B cell (primary cell): Measurements from ENCODE around the gene CPNE9. TPM values are rescaled to one million over a fixed set of nuclear protein-coding genes. Genes with fewer than 3 reads are reported as not detected.

Experiments used
- ATAC-seq: fragments of 200-7000 bp; cut with Tn5 transposase; one replicate; pipeline ENCODE4 v1.10.0; 2021; ENCODE audit warnings: low read depth, mild to moderate bottlenecking, moderate number of reproducible peaks, moderate library complexity
- CTCF ChIA-PET: fragments of 350-600 bp; sonication (Branson Sonifier 250); formaldehyde crosslinking; loops from one replicate; lab custom pipeline; 2021; ENCODE audit warnings: antibody characterized with exemption, inconsistent platforms; lab: Charles Lee
- POLR2A ChIA-PET: fragments of 350-600 bp; sonication (Branson Sonifier 250); formaldehyde crosslinking; loops from one replicate; lab custom pipeline; 2021; ENCODE audit warnings: antibody characterized with exemption; lab: Charles Lee
- DNase-seq: peaks from one replicate; pipeline ENCODE4 v3.0.0; 2013
- H2AFZ ChIP-seq: 2 replicates; pipeline ENCODE4 v1.6.1; 2012; ENCODE audit warnings: mild to moderate bottlenecking, low read depth, low read length; ENCODE audit not compliant: insufficient read depth, poor library complexity, severe bottlenecking
- H3K27ac ChIP-seq, 2 donors: 1 replicate in 1 of 2; 2 replicates in 1 of 2; pipeline ENCODE4 v1.5.1; 2012 to 2013; ENCODE audit warnings: low read length in 2 of 2, mild to moderate bottlenecking in 2 of 2, moderate library complexity in 1 of 2
- H3K27me3 ChIP-seq, 4 experiments: fragments of 200-600 bp in 1 of 4; sonication (generic) in 1 of 4; replicated peaks in 1 of 4; 1 replicate in 2 of 4; 2 replicates in 2 of 4; pipeline versions ENCODE4 v1.6.1 to v1.7.0; 2013 to 2016; ENCODE audit warnings: low read length in 3 of 4, mild to moderate bottlenecking in 2 of 4, mixed read lengths in 1 of 4, moderate library complexity in 1 of 4; ENCODE audit not compliant: insufficient read depth in 4 of 4, control insufficient read depth in 3 of 4; ENCODE audit errors: control extremely low read depth in 1 of 4
- H3K36me3 ChIP-seq, 2 experiments: replicated peaks in 1 of 2; 1 replicate in 1 of 2; 2 replicates in 1 of 2; pipeline versions ENCODE4 v1.6.1 to v1.7.1; 2013; ENCODE audit warnings: low read length in 1 of 2; ENCODE audit not compliant: insufficient read depth in 2 of 2, control insufficient read depth in 1 of 2; ENCODE audit errors: control extremely low read depth in 1 of 2, extremely low read depth in 1 of 2
- H3K4me1 ChIP-seq, 2 donors: fragments of 200-600 bp in 1 of 2; sonication (generic) in 1 of 2; 1 replicate in 1 of 2; 2 replicates in 1 of 2; pipeline versions ENCODE4 v1.5.1 to v1.6.1; 2013 to 2017; ENCODE audit warnings: low read length in 2 of 2; ENCODE audit not compliant: control insufficient read depth in 2 of 2, insufficient read depth in 2 of 2
- H3K4me2 ChIP-seq: replicated peaks from 2 replicates; pipeline ENCODE3; 2012; ENCODE audit warnings: mild to moderate bottlenecking, low read depth, low read length; ENCODE audit not compliant: poor library complexity, severe bottlenecking
- H3K4me3 ChIP-seq, 5 experiments: fragments of 200-600 bp in 1 of 5; sonication (generic) in 1 of 5; 1 replicate in 3 of 5; 2 replicates in 2 of 5; pipeline versions ENCODE4 v1.5.1 to v1.7.0; 2011 to 2016; ENCODE audit warnings: low read length in 4 of 5, mild to moderate bottlenecking in 4 of 5, low read depth in 2 of 5, control low read depth in 1 of 5, moderate library complexity in 1 of 5; ENCODE audit not compliant: insufficient read depth in 1 of 5; ENCODE audit errors: control extremely low read depth in 1 of 5, extremely low read depth in 1 of 5
- H3K79me2 ChIP-seq: fragments of 200-600 bp; sonication (generic); one replicate; pipeline ENCODE4 v1.6.0; 2016; ENCODE audit warnings: low read length; ENCODE audit not compliant: control insufficient read depth, insufficient read depth
- H3K9ac ChIP-seq: fragments of 200-600 bp; sonication (generic); 2 replicates; pipeline ENCODE4 v1.6.1; 2017; ENCODE audit warnings: mild to moderate bottlenecking, low read length, moderate library complexity
- H3K9me3 ChIP-seq, 3 donors: one replicate each; pipeline versions ENCODE4 v1.6.1 to v1.7.1; 2013; ENCODE audit warnings: low read length in 2 of 3; ENCODE audit not compliant: control insufficient read depth in 2 of 3, insufficient read depth in 1 of 3; ENCODE audit errors: control extremely low read depth in 1 of 3
- H4K20me1 ChIP-seq: 2 replicates; pipeline ENCODE4 v1.6.0; 2012; ENCODE audit warnings: mild to moderate bottlenecking, low read length; ENCODE audit not compliant: insufficient read depth, control insufficient read depth, poor library complexity, severe bottlenecking
- H3K27ac Mint-ChIP-seq: one replicate; pipeline ENCODE4 v1.8.0; 2021; ENCODE audit warnings: mixed read lengths
- H3K27me3 Mint-ChIP-seq: one replicate; pipeline ENCODE4 v1.8.0; 2021; ENCODE audit warnings: mixed read lengths
- H3K4me1 Mint-ChIP-seq: one replicate; pipeline ENCODE4 v1.8.0; 2021; ENCODE audit warnings: mixed read lengths
- H3K4me3 Mint-ChIP-seq: one replicate; pipeline ENCODE4 v1.8.0; 2021; ENCODE audit warnings: mixed read lengths
- H3K9me3 Mint-ChIP-seq: one replicate; pipeline ENCODE4 v1.8.0; 2022; ENCODE audit warnings: mixed read lengths; ENCODE audit not compliant: insufficient read depth
- CTCF ChIP-seq: fragments of 200-600 bp; IDR thresholded peaks from one replicate; pipeline ENCODE4 v1.8.0; 2022; ENCODE audit warnings: antibody characterized with exemption, mild to moderate bottlenecking
- EZH2 ChIP-seq: IDR thresholded peaks from 2 replicates; pipeline ENCODE4 v1.6.1; 2012; ENCODE audit warnings: borderline replicate concordance, low read depth, mild to moderate bottlenecking, moderate library complexity, low read length; ENCODE audit not compliant: insufficient read depth, poor library complexity, severe bottlenecking
- WGBS: methylation state at CpG from one replicate; pipeline ENCODE4 v1.1.5; 2013; ENCODE audit warnings: missing lambda C conversion rate; ENCODE audit not compliant: insufficient coverage; 5-methylcytosine and 5-hydroxymethylcytosine counted together
- intact Hi-C: fragments of 100-400 bp; cut with micrococcal nuclease; formaldehyde crosslinking; loops from one replicate; pipeline ENCODE4 v1.10.0; 2022
- polyA plus RNA-seq: library from polyadenylated mRNA; depleted of rRNA; stranded (reverse); fragments of >200 nt; gene quantifications from 2 replicates; pipeline ENCODE4 v1.2.3, GENCODE V29; 2012
- total RNA-seq, 2 donors: library from RNA; stranded (reverse); fragments of 120-200 nt in 1 of 2; gene quantifications; 1 replicate in 1 of 2; 2 replicates in 1 of 2; pipeline versions ENCODE4 v1.2.3 to v1.2.4, GENCODE V29; 2013 to 2022

Gene CPNE9
- total and polyA plus RNA-seq, 2 donors (not counting 1 experiment from before 2014, with no cell fraction given), result 0.30 to 0.37 TPM

GRCh38 chr3:9730657-9731205, 27.1 kb downstream of the CPNE9 start:
- Histone ChIP-seq H2AFZ (peak overlapping the region; percentile 88), H3K36me3 (peaks cover 3 to 13% of the 10 kb centered on the region in 2 experiments), H3K4me3 (peak overlapping the region; percentile 76 to 93 (median 81)), H3K4me1 (peaks cover 28 to 36% of the 10 kb centered on the region in 2 donors), H3K4me2 (peak overlapping the region; percentile 97), H3K27ac (peak overlapping the region; percentile 32 to 61), H3K9ac (peak overlapping the region; percentile 84), H3K27me3 (no peaks in the 10 kb centered on the region), H4K20me1 (peaks cover 18% of the 10 kb centered on the region), H3K79me2 (peaks cover 37% of the 10 kb centered on the region), H3K9me3 (no peaks in the 10 kb centered on the region)
- Mint-ChIP-seq H3K27me3 (no peaks in the 10 kb centered on the region), H3K4me3 (peak overlapping the region; percentile 97), H3K9me3 (no peaks in the 10 kb centered on the region), H3K4me1 (peaks cover 56% of the 10 kb centered on the region), H3K27ac (peak overlapping the region; percentile 97)
- POLR2A ChIA-PET, result interaction anchor here (0.6 to 2.2 kb wide), 8 partner anchors 9 to 367 kb away, joined by 3 to 18 read pairs (median 6); partner anchors contain the start of genes ARPC4, JAGN1, OGG1 and SETD5
- peak; percentile 39 for ATAC-seq
- TF ChIP-seq EZH2, result no peak
- no peak for TF ChIP-seq CTCF
- WGBS, result 2% methylated on average over 14 of the region's 17 CpGs
- CTCF ChIA-PET, result interaction anchor here (0.7 to 4.4 kb wide), 6 partner anchors 9 to 592 kb away, joined by 3 to 17 read pairs (median 4); partner anchors contain the start of gene OGG1
- no peak for DNase-seq
- intact Hi-C loops, result loop anchor here (1.0 to 10.0 kb wide), 13 partner anchors 19 to 767 kb away; partner anchors contain the start of genes BRK1, CRELD1, FANCD2 and JAGN1
